ENCODE data around the gene GBA3. TPM values are rescaled to one million over a fixed set of nuclear protein-coding genes. Genes with fewer than 3 reads are reported as not detected.

The GBA3 gene
- polyA plus RNA-seq, 1 experiment, result not detected

DNA sequence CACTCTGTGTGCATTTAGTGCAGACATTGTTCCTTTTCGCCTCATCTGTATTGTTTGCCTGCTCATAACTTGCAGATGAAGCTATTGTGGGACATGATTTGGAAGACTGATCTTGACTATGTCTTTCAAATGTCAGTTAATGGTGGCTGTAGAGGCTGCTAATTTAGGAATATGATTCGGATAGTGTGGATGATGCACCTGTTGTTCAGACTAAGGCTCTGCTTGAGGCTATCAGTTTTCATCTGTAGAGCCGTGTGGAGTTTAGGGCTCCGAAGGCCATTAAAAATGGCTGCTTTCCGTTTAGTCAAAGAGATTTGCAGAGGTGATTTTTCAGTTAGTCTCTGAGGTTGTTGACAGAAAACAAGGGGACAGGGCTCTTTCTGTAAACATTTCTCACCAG, 102.0 kb downstream of the GBA3 start:
- CTCF ChIA-PET, result no interaction called here
- POLR2A ChIA-PET, result no interaction called here
- Histone ChIP-seq H3K9me3 (ENCODE audit: control insufficient read depth, insufficient read depth, low read length) (no peaks in the 10 kb centered on the region; the same call in 1 of the 2 replicates), H3K27me3 (ENCODE audit: control insufficient read depth, insufficient read depth, low read length) (no peaks in the 10 kb centered on the region), H3K27ac (ENCODE audit: low read depth, low read length) (no peak overlapping the region), H3K4me3 (ENCODE audit: low read depth, low read length) (no peak overlapping the region)
- TF ChIP-seq, protein P1, sequence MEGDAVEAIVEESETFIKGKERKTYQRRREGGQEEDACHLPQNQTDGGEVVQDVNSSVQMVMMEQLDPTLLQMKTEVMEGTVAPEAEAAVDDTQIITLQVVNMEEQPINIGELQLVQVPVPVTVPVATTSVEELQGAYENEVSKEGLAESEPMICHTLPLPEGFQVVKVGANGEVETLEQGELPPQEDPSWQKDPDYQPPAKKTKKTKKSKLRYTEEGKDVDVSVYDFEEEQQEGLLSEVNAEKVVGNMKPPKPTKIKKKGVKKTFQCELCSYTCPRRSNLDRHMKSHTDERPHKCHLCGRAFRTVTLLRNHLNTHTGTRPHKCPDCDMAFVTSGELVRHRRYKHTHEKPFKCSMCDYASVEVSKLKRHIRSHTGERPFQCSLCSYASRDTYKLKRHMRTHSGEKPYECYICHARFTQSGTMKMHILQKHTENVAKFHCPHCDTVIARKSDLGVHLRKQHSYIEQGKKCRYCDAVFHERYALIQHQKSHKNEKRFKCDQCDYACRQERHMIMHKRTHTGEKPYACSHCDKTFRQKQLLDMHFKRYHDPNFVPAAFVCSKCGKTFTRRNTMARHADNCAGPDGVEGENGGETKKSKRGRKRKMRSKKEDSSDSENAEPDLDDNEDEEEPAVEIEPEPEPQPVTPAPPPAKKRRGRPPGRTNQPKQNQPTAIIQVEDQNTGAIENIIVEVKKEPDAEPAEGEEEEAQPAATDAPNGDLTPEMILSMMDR (IDR thresholded peaks at IDR 0.05; ENCODE audit: low read depth, low read length), result no peak
- DNase-seq (ENCODE audit: low read depth, low spot score), result no peak

DNA sequence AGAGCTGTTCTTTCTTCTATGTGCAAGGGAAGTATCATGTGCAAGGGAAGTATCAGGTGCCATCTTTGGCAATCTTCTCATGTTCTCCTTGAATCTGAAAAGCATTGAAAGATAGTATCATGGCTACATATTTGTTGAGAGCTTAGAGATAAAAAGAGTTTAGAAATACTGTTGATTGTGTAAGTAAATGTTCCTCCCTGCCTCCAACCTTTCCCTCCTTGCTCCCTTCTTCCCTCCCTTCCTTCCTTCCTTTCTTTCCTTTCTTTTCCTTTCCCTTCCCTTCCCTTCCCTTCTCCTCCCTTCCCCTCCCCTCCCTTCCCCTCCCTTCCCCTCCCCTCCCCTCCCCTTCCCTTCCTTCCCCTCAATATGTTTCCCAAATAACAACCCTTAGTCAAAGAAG, 108.7 kb downstream of the GBA3 start:
- no peak overlapping the region for H3K27ac ChIP-seq (ENCODE audit: low read depth, low read length)
- no peaks in the 10 kb centered on the region for H3K27me3 ChIP-seq (ENCODE audit: control insufficient read depth, insufficient read depth, low read length)
- DNase-seq (ENCODE audit: low read depth, low spot score), result no peak
- peaks cover 4% of the 10 kb centered on the region; the same call in 1 of the 2 replicates for H3K9me3 ChIP-seq (ENCODE audit: control insufficient read depth, insufficient read depth, low read length)
- TF ChIP-seq, protein P1 (IDR thresholded peaks at IDR 0.05; ENCODE audit: low read depth, low read length), result no peak
- no peak overlapping the region for H3K4me3 ChIP-seq (ENCODE audit: low read depth, low read length)
- POLR2A ChIA-PET, result no interaction called here
- CTCF ChIA-PET, result no interaction called here

DNA sequence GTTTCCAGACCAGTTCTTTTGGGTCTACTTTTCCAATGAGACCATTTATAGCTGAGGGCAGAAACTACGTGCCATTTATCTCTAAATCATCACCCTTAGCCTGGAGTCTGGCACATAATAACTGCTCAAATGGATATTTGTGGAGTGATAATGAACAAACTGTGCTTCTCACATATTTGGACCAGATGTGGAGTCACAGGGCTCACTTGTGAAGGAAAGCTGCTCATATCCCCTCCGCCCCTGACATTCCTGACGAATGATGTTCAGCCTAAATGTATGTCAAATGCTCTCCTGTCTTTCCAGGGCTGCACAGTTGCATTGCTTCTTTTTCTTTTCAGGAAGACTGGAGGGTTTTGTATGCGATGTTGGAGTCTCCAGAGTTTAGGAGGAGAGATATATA, 110.1 kb downstream of the GBA3 start:
- Histone ChIP-seq H3K27me3 (ENCODE audit: control insufficient read depth, insufficient read depth, low read length) (no peaks in the 10 kb centered on the region), H3K9me3 (ENCODE audit: control insufficient read depth, insufficient read depth, low read length) (peaks cover 4% of the 10 kb centered on the region; the same call in 1 of the 2 replicates), H3K27ac (ENCODE audit: low read depth, low read length) (no peak overlapping the region), H3K4me3 (ENCODE audit: low read depth, low read length) (no peak overlapping the region)
- ChIA-PET CTCF (no interaction called here), POLR2A (no interaction called here)
- TF ChIP-seq, protein P1 (IDR thresholded peaks at IDR 0.05; ENCODE audit: low read depth, low read length), result no peak
- DNase-seq (ENCODE audit: low read depth, low spot score), result no peak

DNA sequence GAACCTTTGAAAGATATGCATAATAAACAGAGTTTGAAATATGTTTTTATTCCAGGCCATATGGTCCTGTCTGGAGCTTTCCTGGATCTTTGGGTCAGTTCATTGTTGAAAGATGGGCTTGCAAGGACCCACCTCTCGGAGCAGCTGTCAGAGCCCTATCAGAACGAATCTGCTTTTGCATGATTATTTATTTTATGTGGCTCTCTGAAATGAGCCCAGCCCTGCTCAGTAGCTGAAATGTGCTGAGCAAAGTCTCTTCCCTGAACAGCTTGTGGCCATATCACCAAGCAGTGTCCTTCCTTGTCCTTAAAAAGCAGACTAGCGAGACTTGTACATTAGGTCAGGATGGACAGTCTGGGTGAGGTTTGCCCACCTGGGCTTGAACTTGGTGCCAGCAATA, 110.8 kb downstream of the GBA3 start:
- Histone ChIP-seq H3K27ac (ENCODE audit: low read depth, low read length) (no peak overlapping the region), H3K9me3 (ENCODE audit: control insufficient read depth, insufficient read depth, low read length) (peaks cover 8% of the 10 kb centered on the region), H3K4me3 (ENCODE audit: low read depth, low read length) (no peak overlapping the region), H3K27me3 (ENCODE audit: control insufficient read depth, insufficient read depth, low read length) (no peaks in the 10 kb centered on the region)
- ChIA-PET POLR2A (no interaction called here), CTCF (no interaction called here)
- DNase-seq (ENCODE audit: low read depth, low spot score), result no peak
- TF ChIP-seq, protein P1 (IDR thresholded peaks at IDR 0.05; ENCODE audit: low read depth, low read length), result no peak

DNA sequence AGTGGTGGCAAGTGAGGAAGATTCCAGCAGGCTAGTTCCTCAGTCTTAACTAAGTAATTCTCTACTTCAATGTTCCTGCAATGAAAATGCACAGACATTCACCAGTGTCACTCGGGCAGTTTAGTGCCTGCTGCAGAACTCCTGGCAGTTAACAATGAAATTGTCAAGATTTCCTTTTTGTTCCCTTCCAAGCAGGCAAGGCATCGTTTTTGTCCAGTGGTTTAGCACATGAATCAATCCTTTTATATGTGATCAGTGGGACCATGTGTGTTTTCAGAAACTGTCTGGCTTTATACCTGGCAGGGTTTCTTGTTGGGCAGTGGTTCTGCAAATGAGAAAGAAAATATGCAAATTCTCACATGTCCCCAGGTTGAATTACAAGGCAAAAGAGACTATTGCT, 122.2 kb downstream of the GBA3 start:
- TF ChIP-seq, protein P1 (IDR thresholded peaks at IDR 0.05; ENCODE audit: low read depth, low read length), result no peak
- H3K27ac ChIP-seq (ENCODE audit: low read depth, low read length), result no peak overlapping the region
- H3K27me3 ChIP-seq (ENCODE audit: control insufficient read depth, insufficient read depth, low read length), result no peaks in the 10 kb centered on the region
- no peak for DNase-seq (ENCODE audit: low read depth, low spot score)
- no peaks in the 10 kb centered on the region; the same call in 1 of the 2 replicates for H3K9me3 ChIP-seq (ENCODE audit: control insufficient read depth, insufficient read depth, low read length)
- ChIA-PET POLR2A (no interaction called here), CTCF (no interaction called here)
- no peak overlapping the region for H3K4me3 ChIP-seq (ENCODE audit: low read depth, low read length)
